ENCODE measurements around the gene LKAAEAR1. TPM values are rescaled to one million over a fixed set of nuclear protein-coding genes. Genes with fewer than 3 reads are reported as not detected.

The LKAAEAR1 gene
- total RNA-seq, 3 donors from 2014 or later (not counting 1 experiment from before 2014, with no cell fraction given), result not detected

GRCh38 chr20:64041781-64042053 is 42.5 kb downstream of the LKAAEAR1 start:
- H3K36me3 ChIP-seq (ENCODE audit: control insufficient read depth, insufficient read depth, low read length), result no peaks in the 10 kb centered on the region
- no peaks in the 10 kb centered on the region for H3K36me3 Mint-ChIP-seq
- no peak overlapping the region for H3K27ac ChIP-seq (ENCODE audit: low read length)
- no peak overlapping the region for H3K4me3 Mint-ChIP-seq
- peaks cover 20 to 27% of the 10 kb centered on the region in 2 donors for H3K27me3 Mint-ChIP-seq (ENCODE audit: low read depth in 2 of 2)
- 18% methylated on average over 6 of the region's 11 CpGs for WGBS (ENCODE audit: insufficient coverage)
- peaks cover 32% of the 10 kb centered on the region for H3K27me3 ChIP-seq (ENCODE audit: control insufficient read depth, insufficient read depth, low read length)
- H3K4me1 ChIP-seq (ENCODE audit: control insufficient read depth, insufficient read depth, low read length), result peaks cover 49% of the 10 kb centered on the region
- ATAC-seq (no peak), DNase-seq (no peak)
- peak overlapping the region; percentile 25 for H3K4me3 ChIP-seq (ENCODE audit: low read length)
- intact Hi-C loops (cut with micrococcal nuclease), result no loop called here
- TF ChIP-seq CTCF (IDR thresholded peaks at IDR 0.05), result no peak
- H3K4me1 Mint-ChIP-seq, result peaks cover 5 to 15% of the 10 kb centered on the region in 2 donors
- no peaks in the 10 kb centered on the region for H3K9me3 ChIP-seq (ENCODE audit: control insufficient read depth, insufficient read depth, low read length)
- H3K27ac Mint-ChIP-seq, result no peak overlapping the region
- no peaks in the 10 kb centered on the region for H3K9me3 Mint-ChIP-seq

DNA sequence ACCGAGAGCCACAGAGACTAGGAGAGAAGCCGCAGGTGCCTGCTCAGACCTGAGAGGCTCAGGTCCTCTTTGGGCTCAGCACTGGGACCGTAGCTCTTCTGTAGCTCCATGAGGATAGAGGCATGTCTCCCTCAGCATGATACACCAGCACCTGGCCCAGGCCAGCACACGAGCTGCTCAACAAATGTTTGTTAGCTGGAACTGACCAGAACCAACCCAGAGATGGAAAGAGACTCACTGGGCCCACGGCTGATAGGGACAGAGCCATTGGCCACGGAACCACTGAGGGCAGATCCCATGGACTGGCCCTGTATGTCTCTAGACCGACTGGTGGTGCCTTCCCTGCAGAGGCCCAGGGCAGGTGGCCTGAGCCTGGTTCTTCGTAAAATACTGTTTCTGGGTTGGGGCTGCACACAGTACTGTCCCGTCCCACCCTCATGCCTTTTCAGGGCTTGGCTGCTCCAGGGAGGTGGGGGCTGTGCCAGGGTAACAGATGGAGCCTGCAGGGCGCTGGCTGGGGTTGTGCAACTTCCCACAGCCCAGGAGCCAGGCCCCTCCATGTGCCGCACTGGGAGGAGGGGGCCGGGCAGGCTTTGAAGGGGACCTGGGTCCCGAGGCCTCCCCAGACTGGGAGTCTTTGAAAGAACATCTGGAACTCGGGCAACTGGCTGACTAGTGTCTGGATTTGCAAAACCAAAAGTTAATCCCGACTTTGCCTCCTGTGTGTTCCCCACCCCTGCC is 43.0 kb downstream of the LKAAEAR1 start:
- no peak for TF ChIP-seq CTCF (IDR thresholded peaks at IDR 0.05)
- H3K36me3 ChIP-seq (ENCODE audit: control insufficient read depth, insufficient read depth, low read length), result no peaks in the 10 kb centered on the region
- ATAC-seq (no peak), DNase-seq (no peak)
- WGBS (ENCODE audit: insufficient coverage), result 53% methylated on average over 15 of the region's 15 CpGs
- Mint-ChIP-seq H3K4me3 (peak overlapping the region; percentile 3), H3K27ac (no peak overlapping the region), H3K4me1 (peaks cover 5 to 15% of the 10 kb centered on the region in 2 donors), H3K9me3 (no peaks in the 10 kb centered on the region), H3K36me3 (no peaks in the 10 kb centered on the region), H3K27me3 (ENCODE audit: low read depth in 2 of 2) (peaks cover 15 to 22% of the 10 kb centered on the region in 2 donors)
- H3K4me3 ChIP-seq (ENCODE audit: low read length), result no peak overlapping the region
- peaks cover 36% of the 10 kb centered on the region for H3K27me3 ChIP-seq (ENCODE audit: control insufficient read depth, insufficient read depth, low read length)
- intact Hi-C loops (cut with micrococcal nuclease), result no loop called here
- H3K27ac ChIP-seq (ENCODE audit: low read length), result no peak overlapping the region
- H3K4me1 ChIP-seq (ENCODE audit: control insufficient read depth, insufficient read depth, low read length), result peaks cover 54% of the 10 kb centered on the region
- H3K9me3 ChIP-seq (ENCODE audit: control insufficient read depth, insufficient read depth, low read length), result no peaks in the 10 kb centered on the region

DNA sequence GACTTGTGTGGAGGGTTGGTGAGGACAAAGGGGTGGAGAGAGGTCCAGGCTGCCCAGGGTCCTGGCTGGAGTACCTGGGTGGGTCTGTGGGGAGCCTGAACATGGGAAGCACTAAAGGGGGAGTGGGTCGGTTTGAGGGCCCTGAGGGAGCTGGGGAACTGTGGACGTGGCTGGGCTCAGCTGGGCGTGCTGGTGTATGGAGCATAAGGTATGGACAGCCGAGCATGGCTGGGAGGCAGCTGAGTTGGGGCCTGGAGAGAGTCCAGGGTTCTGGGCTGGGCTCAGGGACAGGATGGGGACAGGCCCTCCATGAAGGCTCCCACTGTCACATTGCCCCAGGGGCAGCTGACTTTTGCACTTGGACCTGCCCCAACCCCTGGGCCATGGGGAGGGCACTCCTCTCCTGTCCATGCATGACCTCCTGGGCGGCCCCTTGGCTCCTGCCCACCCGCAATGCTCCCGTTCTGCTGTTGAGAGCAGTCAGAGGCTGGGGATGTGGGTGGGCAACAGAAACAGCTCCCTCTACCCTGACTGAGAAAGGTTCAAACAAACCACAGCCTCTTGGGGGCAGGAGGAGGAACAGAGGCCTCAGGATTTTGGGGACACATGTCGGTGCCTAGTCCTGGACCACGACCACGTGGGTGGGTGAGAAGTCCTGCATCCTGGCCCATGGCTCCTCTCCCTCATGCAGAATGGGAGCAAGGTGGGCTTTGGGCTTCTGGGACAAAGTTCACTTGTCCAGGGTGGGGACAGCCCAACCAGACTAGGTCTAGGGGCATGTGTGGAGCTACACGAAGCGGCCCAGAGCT is 43.8 kb downstream of the LKAAEAR1 start:
- Histone ChIP-seq H3K36me3 (ENCODE audit: control insufficient read depth, insufficient read depth, low read length) (no peaks in the 10 kb centered on the region), H3K9me3 (ENCODE audit: control insufficient read depth, insufficient read depth, low read length) (no peaks in the 10 kb centered on the region), H3K4me3 (ENCODE audit: low read length) (no peak overlapping the region), H3K27ac (ENCODE audit: low read length) (no peak overlapping the region), H3K4me1 (ENCODE audit: control insufficient read depth, insufficient read depth, low read length) (peaks cover 62% of the 10 kb centered on the region), H3K27me3 (ENCODE audit: control insufficient read depth, insufficient read depth, low read length) (peaks cover 36% of the 10 kb centered on the region)
- H3K4me1 Mint-ChIP-seq, result peaks cover 5 to 15% of the 10 kb centered on the region in 2 donors
- H3K27ac Mint-ChIP-seq, result no peak overlapping the region
- no peak for TF ChIP-seq CTCF (IDR thresholded peaks at IDR 0.05)
- no peaks in the 10 kb centered on the region for H3K36me3 Mint-ChIP-seq
- H3K27me3 Mint-ChIP-seq (ENCODE audit: low read depth in 2 of 2), result peaks cover 7 to 17% of the 10 kb centered on the region in 2 donors
- no peak for ATAC-seq
- DNase-seq, result no peak
- intact Hi-C loops (cut with micrococcal nuclease), result no loop called here
- WGBS (ENCODE audit: insufficient coverage), result 70% methylated on average over 12 of the region's 12 CpGs
- H3K9me3 Mint-ChIP-seq, result no peaks in the 10 kb centered on the region
- H3K4me3 Mint-ChIP-seq, result no peak overlapping the region

All from natural killer cell (primary cell).